GM18511 (cell line): ENCODE data around the gene DPP6.

Source experiments
- ATAC-seq: cut with Tn5 transposase; IDR thresholded peaks from one replicate; pipeline ENCODE4 v1.9.1; 2021; ENCODE audit warnings: mild to moderate bottlenecking, moderate library complexity; ENCODE audit not compliant: unreplicated experiment

Gene DPP6

GRCh38 chr7:154684666-154685563 is 632.7 kb downstream of the DPP6 start:
- ATAC-seq = no peak

- ATAC-seq = no peak
Observed at GRCh38 chr7:154685564-154685901, 633.3 kb downstream of the DPP6 start.

GRCh38 chr7:154686305-154686704 is 634.1 kb downstream of the DPP6 start:
- ATAC-seq = no peak

- no peak for ATAC-seq
Observed at GRCh38 chr7:154688952-154689351, 636.8 kb downstream of the DPP6 start.

GRCh38 chr7:154690411-154690810 is 638.2 kb downstream of the DPP6 start:
- ATAC-seq = no peak

GRCh38 chr7:154693661-154694060 is 641.5 kb downstream of the DPP6 start:
- ATAC-seq = no peak

GRCh38 chr7:154695836-154696235 is 643.6 kb downstream of the DPP6 start:
- ATAC-seq = no peak

- no peak for ATAC-seq
Observed at GRCh38 chr7:154696556-154696955, 644.4 kb downstream of the DPP6 start.

- no peak for ATAC-seq
Observed at GRCh38 chr7:154698726-154699291, 646.6 kb downstream of the DPP6 start.

GRCh38 chr7:154699417-154699816 is 647.2 kb downstream of the DPP6 start:
- no peak for ATAC-seq

- ATAC-seq = no peak
Observed at GRCh38 chr7:154709840-154710520, 657.8 kb downstream of the DPP6 start.

GRCh38 chr7:154720016-154720415 is 667.8 kb downstream of the DPP6 start:
- ATAC-seq = no peak

- no peak for ATAC-seq
Observed at GRCh38 chr7:154721086-154721485, 668.9 kb downstream of the DPP6 start.

- ATAC-seq = no peak
Observed at GRCh38 chr7:154726368-154726767, 674.2 kb downstream of the DPP6 start.

GRCh38 chr7:154729056-154729455 is 676.9 kb downstream of the DPP6 start:
- no peak for ATAC-seq

GRCh38 chr7:154735766-154736165 is 683.6 kb downstream of the DPP6 start:
- ATAC-seq = no peak

- no peak for ATAC-seq
Observed at GRCh38 chr7:154736389-154736788, 684.2 kb downstream of the DPP6 start.

GRCh38 chr7:154738216-154738615 is 686.0 kb downstream of the DPP6 start:
- ATAC-seq = no peak

GRCh38 chr7:154741131-154741530 is 688.9 kb downstream of the DPP6 start:
- ATAC-seq = no peak

- ATAC-seq = no peak
Observed at GRCh38 chr7:154743206-154743605, 691.0 kb downstream of the DPP6 start.

- peak; percentile 78 for ATAC-seq
Observed at GRCh38 chr7:154744256-154744860, 692.2 kb downstream of the DPP6 start.

GRCh38 chr7:154744861-154745258 is 692.7 kb downstream of the DPP6 start:
- ATAC-seq = no peak
